Spinal cord (tissue), 10 donors: ENCODE results near the gene C16orf92. TPM values are rescaled to one million over a fixed set of nuclear protein-coding genes. Genes with fewer than 3 reads are reported as not detected.

Experiments
- DNase-seq, 6 donors: peaks; one replicate each; pipeline versions ENCODE4 v3.0.0 to v3.0.0-alpha.2; 2013 to 2015; ENCODE audit warnings: low spot score in 6 of 6, low read depth in 4 of 6
- H3K27ac ChIP-seq: one replicate; pipeline ENCODE4 v1.5.1; 2013; ENCODE audit warnings: low read depth, low read length, control low read depth
- H3K27me3 ChIP-seq: one replicate; pipeline ENCODE4 v1.6.1; 2013; ENCODE audit warnings: low read length; ENCODE audit not compliant: control insufficient read depth, insufficient read depth
- H3K36me3 ChIP-seq: one replicate; pipeline ENCODE4 v1.6.1; 2013; ENCODE audit warnings: low read length; ENCODE audit not compliant: control insufficient read depth, insufficient read depth
- H3K4me1 ChIP-seq: one replicate; pipeline ENCODE4 v1.6.1; 2013; ENCODE audit warnings: low read length; ENCODE audit not compliant: control insufficient read depth, insufficient read depth
- H3K4me3 ChIP-seq: one replicate; pipeline ENCODE4 v1.5.1; 2013; ENCODE audit warnings: low read depth, low read length, control low read depth
- H3K9me3 ChIP-seq: one replicate; pipeline ENCODE4 v1.6.1; 2013; ENCODE audit warnings: low read length; ENCODE audit not compliant: control insufficient read depth, insufficient read depth
- WGBS: methylation state at CpG from one replicate; pipeline ENCODE4 v1.1.5; 2013; ENCODE audit warnings: missing lambda C conversion rate; ENCODE audit not compliant: insufficient coverage; 5-methylcytosine and 5-hydroxymethylcytosine counted together
- polyA plus RNA-seq, 2 donors: library from polyadenylated mRNA; unstranded; fragments of 120-200 nt; gene quantifications; one replicate each; pipeline ENCODE4 v1.2.1, GENCODE V29; 2013; ENCODE audit not compliant: insufficient read length in 2 of 2
- total RNA-seq, 2 donors: library from RNA; depleted of rRNA in 1 of 2; stranded (reverse); fragments of 120-200 nt in 1 of 2; fragments of >200 nt in 1 of 2; gene quantifications; one replicate each; pipeline versions ENCODE4 v1.2.3 to v1.2.4, GENCODE V29; 2013 to 2014
- donor health status: healthy.

Gene C16orf92
- total and polyA plus RNA-seq, 4 donors: 0.76 to 2.0 TPM; not detected in 2

- peak in 5 of 6 donors; percentile 71 to 97 (median 86) for DNase-seq
- Histone ChIP-seq H3K27me3 (no peaks in the 10 kb centered on the region), H3K36me3 (peaks cover 13% of the 10 kb centered on the region), H3K4me1 (peaks cover 47% of the 10 kb centered on the region), H3K27ac (peak overlapping the region; percentile 33), H3K9me3 (no peaks in the 10 kb centered on the region), H3K4me3 (peak overlapping the region; percentile 83)
- under 1% methylated on average over 43 of the region's 58 CpGs for WGBS
Measured at GRCh38 chr16:30052671-30053372, 29.8 kb downstream of the C16orf92 start.

- 9% methylated on average over 15 of the region's 19 CpGs for WGBS
- peak overlapping the region; percentile 33 for H3K27ac ChIP-seq
- H3K36me3 ChIP-seq: peaks cover 13% of the 10 kb centered on the region
- DNase-seq: no peak
- no peaks in the 10 kb centered on the region for H3K27me3 ChIP-seq
- peak overlapping the region; percentile 83 for H3K4me3 ChIP-seq
- H3K9me3 ChIP-seq: no peaks in the 10 kb centered on the region
- H3K4me1 ChIP-seq: peaks cover 47% of the 10 kb centered on the region
Measured at GRCh38 chr16:30053376-30054015, 30.5 kb downstream of the C16orf92 start.

GRCh38 chr16:30054451-30054850, 31.5 kb downstream of the C16orf92 start:
- no peaks in the 10 kb centered on the region for H3K9me3 ChIP-seq
- H3K27me3 ChIP-seq: no peaks in the 10 kb centered on the region
- peaks cover 44% of the 10 kb centered on the region for H3K4me1 ChIP-seq
- peaks cover 19% of the 10 kb centered on the region for H3K36me3 ChIP-seq
- no peak overlapping the region for H3K27ac ChIP-seq
- no peak for DNase-seq
- 49% methylated on average over 5 of the region's 8 CpGs for WGBS
- no peak overlapping the region for H3K4me3 ChIP-seq

GRCh38 chr16:30054959-30055553, 32.1 kb downstream of the C16orf92 start:
- Histone ChIP-seq H3K27me3 (no peaks in the 10 kb centered on the region), H3K9me3 (no peaks in the 10 kb centered on the region), H3K4me3 (no peak overlapping the region), H3K36me3 (peaks cover 25% of the 10 kb centered on the region), H3K4me1 (peaks cover 39% of the 10 kb centered on the region), H3K27ac (no peak overlapping the region)
- no peak for DNase-seq
- WGBS: 27% methylated on average over 9 of the region's 10 CpGs

GRCh38 chr16:30060346-30060745, 37.3 kb downstream of the C16orf92 start:
- WGBS: 65% methylated on average over 3 of the region's 4 CpGs
- H3K27ac ChIP-seq: no peak overlapping the region

GRCh38 chr16:30060836-30061554, 38.0 kb downstream of the C16orf92 start:
- WGBS: 25% methylated on average over 1 of the region's 2 CpGs
- DNase-seq: no peak
- Histone ChIP-seq H3K36me3 (peaks cover 23% of the 10 kb centered on the region), H3K27ac (no peak overlapping the region), H3K4me1 (peaks cover 23% of the 10 kb centered on the region), H3K4me3 (no peak overlapping the region), H3K9me3 (no peaks in the 10 kb centered on the region), H3K27me3 (no peaks in the 10 kb centered on the region)

More at GRCh38 chr16:30060346-30060745, 37.3 kb downstream of the C16orf92 start:
- H3K27me3 ChIP-seq: no peaks in the 10 kb centered on the region
- H3K36me3 ChIP-seq: peaks cover 28% of the 10 kb centered on the region
- peak in 1 of 6 donors; percentile 46 for DNase-seq
- no peak overlapping the region for H3K4me3 ChIP-seq
- no peaks in the 10 kb centered on the region for H3K9me3 ChIP-seq
- H3K4me1 ChIP-seq: peaks cover 19% of the 10 kb centered on the region

GRCh38 chr16:30063278-30063892, 40.4 kb downstream of the C16orf92 start:
- peak overlapping the region; percentile 98 for H3K4me3 ChIP-seq
- H3K27ac ChIP-seq: peak overlapping the region; percentile 98
- H3K4me1 ChIP-seq: peaks cover 41% of the 10 kb centered on the region
- H3K27me3 ChIP-seq: no peaks in the 10 kb centered on the region
- no peaks in the 10 kb centered on the region for H3K9me3 ChIP-seq
- 43% methylated on average over 12 of the region's 12 CpGs for WGBS
- H3K36me3 ChIP-seq: peaks cover 40% of the 10 kb centered on the region
- DNase-seq: no peak

- WGBS: 7% methylated on average over 7 of the region's 27 CpGs
- Histone ChIP-seq H3K36me3 (peaks cover 43% of the 10 kb centered on the region), H3K4me3 (peak overlapping the region; percentile 98), H3K27me3 (no peaks in the 10 kb centered on the region), H3K4me1 (peaks cover 48% of the 10 kb centered on the region), H3K9me3 (no peaks in the 10 kb centered on the region), H3K27ac (peak overlapping the region; percentile 98)
- peak in 3 of 6 donors; percentile 52 to 86 (median 80) for DNase-seq
Measured at GRCh38 chr16:30063893-30064728, 41.1 kb downstream of the C16orf92 start.
